GM23248 (cell line): ENCODE data around the gene ANKS1B.

Experiments used
- EZH2 ChIP-seq: fragments of 200-600 bp; sonication (generic); IDR thresholded peaks from 2 replicates; pipeline ENCODE4 v1.6.1; 2018; ENCODE audit warnings: antibody characterized with exemption, mild to moderate bottlenecking; ENCODE audit not compliant: insufficient read depth, poor library complexity, severe bottlenecking
- EZH2phosphoT487 ChIP-seq: fragments of 200-600 bp; sonication (generic); IDR thresholded peaks from 2 replicates; pipeline ENCODE4 v1.6.1; 2018; ENCODE audit warnings: antibody characterized with exemption, moderate library complexity, mild to moderate bottlenecking, low read depth; ENCODE audit not compliant: insufficient read depth

DNA sequence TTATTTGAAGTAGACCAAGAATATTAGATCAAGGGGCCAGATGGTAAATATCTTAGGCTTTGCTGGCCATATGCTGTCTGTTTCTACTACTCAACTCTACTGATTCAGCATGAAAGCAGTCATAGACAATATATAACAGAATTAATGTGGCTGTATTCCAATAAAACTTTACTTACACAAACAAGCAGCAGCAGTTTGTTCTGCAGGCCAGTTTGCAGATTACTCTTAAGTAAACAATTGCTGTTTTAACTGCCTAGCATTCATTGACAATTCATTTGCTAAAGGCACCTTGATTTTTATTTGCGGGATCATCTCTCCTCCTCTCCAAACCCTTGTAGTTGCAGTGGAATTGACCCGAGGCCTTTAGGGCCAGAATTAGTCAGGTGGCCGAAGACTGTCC lies 431.3 kb downstream of the ANKS1B start:
- no peak for TF ChIP-seq EZH2
- TF ChIP-seq EZH2phosphoT487, result no peak
